ENCODE results near the gene GRIN3B.

Gene GRIN3B

GRCh38 chr19:1018932-1019615 lies 18.9 kb downstream of the GRIN3B start:
- TF ChIP-seq REST (IDR thresholded peaks at IDR 0.05; ENCODE audit: insufficient read depth in 1 of 2, low read depth in 2 of 2, low read length in 2 of 2) (no peak), SIN3A (IDR thresholded peaks at IDR 0.05; ENCODE audit: borderline replicate concordance, insufficient read depth, low read length) (no peak), TAF1 (IDR thresholded peaks at IDR 0.05; ENCODE audit: borderline replicate concordance, insufficient read depth, low read length) (no peak), FOXP2 (optimal IDR thresholded peaks at IDR 0.05; ENCODE audit: borderline replicate concordance, extremely low read depth, extremely low read length, insufficient read depth) (no peak), POLR2AphosphoS5 (IDR thresholded peaks at IDR 0.05; ENCODE audit: low read depth, low read length) (no peak)

- TF ChIP-seq POLR2AphosphoS5 (IDR thresholded peaks at IDR 0.05; ENCODE audit: low read depth, low read length): no peak
- no peak for TF ChIP-seq REST (IDR thresholded peaks at IDR 0.05; ENCODE audit: insufficient read depth in 1 of 2, low read depth in 2 of 2, low read length in 2 of 2)
- TF ChIP-seq FOXP2 (optimal IDR thresholded peaks at IDR 0.05; ENCODE audit: borderline replicate concordance, extremely low read depth, extremely low read length, insufficient read depth): no peak
- TF ChIP-seq SIN3A (IDR thresholded peaks at IDR 0.05; ENCODE audit: borderline replicate concordance, insufficient read depth, low read length): no peak
- no peak for TF ChIP-seq TAF1 (IDR thresholded peaks at IDR 0.05; ENCODE audit: borderline replicate concordance, insufficient read depth, low read length)
Measured at GRCh38 chr19:1019616-1019961, 19.4 kb downstream of the GRIN3B start.

GRCh38 chr19:1019980-1020867 lies 20.0 kb downstream of the GRIN3B start:
- TF ChIP-seq SIN3A (IDR thresholded peaks at IDR 0.05; ENCODE audit: borderline replicate concordance, insufficient read depth, low read length): no peak
- TF ChIP-seq FOXP2 (optimal IDR thresholded peaks at IDR 0.05; ENCODE audit: borderline replicate concordance, extremely low read depth, extremely low read length, insufficient read depth): no peak
- TF ChIP-seq POLR2AphosphoS5 (IDR thresholded peaks at IDR 0.05; ENCODE audit: low read depth, low read length): no peak
- no peak for TF ChIP-seq TAF1 (IDR thresholded peaks at IDR 0.05; ENCODE audit: borderline replicate concordance, insufficient read depth, low read length)
- no peak for TF ChIP-seq REST (IDR thresholded peaks at IDR 0.05; ENCODE audit: insufficient read depth in 1 of 2, low read depth in 2 of 2, low read length in 2 of 2)

- TF ChIP-seq REST (IDR thresholded peaks at IDR 0.05; ENCODE audit: insufficient read depth in 1 of 2, low read depth in 2 of 2, low read length in 2 of 2) (peak in 1 of 2 experiments; percentile 21; a peak in 1 of 4 replicates), FOXP2 (optimal IDR thresholded peaks at IDR 0.05; ENCODE audit: borderline replicate concordance, extremely low read depth, extremely low read length, insufficient read depth) (peak; percentile 65), SIN3A (IDR thresholded peaks at IDR 0.05; ENCODE audit: borderline replicate concordance, insufficient read depth, low read length) (peak; percentile 58; the same call in 1 of the 2 replicates), TAF1 (IDR thresholded peaks at IDR 0.05; ENCODE audit: borderline replicate concordance, insufficient read depth, low read length) (peak; percentile 93), POLR2AphosphoS5 (IDR thresholded peaks at IDR 0.05; ENCODE audit: low read depth, low read length) (peak; percentile 67; the same call in 1 of the 2 replicates)
Measured at GRCh38 chr19:1020868-1021425, 20.7 kb downstream of the GRIN3B start, which contains the start of gene TMEM259. Gene TMEM259 (minus strand): TSS chr19:1021123. CDS start chr19:1020996, 127 bp downstream.
